HL-60/S4 (cell line): Measurements from ENCODE around the gene ENTPD8.

Experiments used
- in situ Hi-C: fragments of 300-500 bp; cut with MboI; formaldehyde crosslinking; loops from 2 replicates; pipeline ENCODE4 v1.14.3; 2022; ENCODE audit warnings: low sequenced_read_pairs

Gene ENTPD8

GRCh38 chr9:137432687-137433348 is 8.3 kb downstream of the ENTPD8 start:
- in situ Hi-C loops, result no loop called here

- in situ Hi-C loops, result no loop called here
Observed at GRCh38 chr9:137431416-137431931, 9.7 kb downstream of the ENTPD8 start.

- in situ Hi-C loops, result no loop called here
Observed at GRCh38 chr9:137430723-137431415, 10.3 kb downstream of the ENTPD8 start.

GRCh38 chr9:137429974-137430722 is 11.0 kb downstream of the ENTPD8 start:
- in situ Hi-C loops, result no loop called here

DNA sequence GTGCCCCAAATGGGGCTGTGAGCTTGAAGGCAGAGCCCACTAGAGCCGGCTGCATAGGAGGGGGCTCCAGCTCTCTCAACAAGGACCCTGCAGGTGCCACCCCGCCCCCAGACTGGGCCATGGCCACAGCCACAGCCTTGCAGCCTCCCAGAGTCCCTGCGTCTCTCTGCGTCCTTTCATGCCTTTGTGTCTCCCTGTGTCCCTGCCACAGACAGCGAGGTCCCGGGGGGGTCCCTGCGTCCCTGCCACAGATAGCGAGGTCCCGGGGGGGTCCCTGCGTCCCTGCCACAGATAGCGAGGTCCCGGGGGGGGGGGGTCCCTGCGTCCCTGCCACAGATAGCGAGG is 11.6 kb downstream of the ENTPD8 start:
- in situ Hi-C loops, result no loop called here

DNA sequence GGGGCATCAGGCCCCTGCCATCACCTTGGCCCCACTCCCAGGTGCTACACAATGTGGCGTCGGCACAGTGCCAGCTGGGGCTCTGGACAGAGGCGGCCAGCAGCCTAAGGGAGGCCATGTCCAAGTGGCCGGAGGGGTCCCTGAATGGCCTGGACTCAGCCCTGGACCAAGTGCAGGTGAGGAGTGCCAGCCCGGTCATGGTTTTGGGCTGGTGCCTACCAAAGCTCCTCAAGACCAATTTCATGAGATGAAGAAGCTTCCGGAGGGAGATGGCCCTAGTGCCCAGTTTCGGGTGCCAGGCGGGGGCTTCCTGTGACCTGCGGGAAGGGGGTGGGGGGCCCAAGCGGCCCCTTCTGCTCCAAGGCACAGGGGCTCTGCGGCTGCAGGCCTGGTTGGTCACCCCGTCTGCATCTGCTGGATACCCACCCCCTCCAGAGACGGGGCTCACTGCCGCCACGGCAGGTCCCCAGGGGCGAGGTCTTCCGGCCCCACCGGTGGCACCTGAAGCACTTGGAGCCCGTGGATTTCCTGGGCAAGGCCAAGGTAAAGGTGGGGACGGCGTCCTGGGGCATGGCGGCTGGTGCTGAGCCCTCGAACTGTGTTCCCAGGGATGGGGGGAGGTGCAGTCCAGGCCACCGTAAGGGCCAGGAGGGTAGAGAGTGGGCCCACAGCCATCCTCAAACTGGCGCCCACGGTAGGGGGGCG is 12.2 kb downstream of the ENTPD8 start:
- in situ Hi-C loops, result no loop called here

DNA sequence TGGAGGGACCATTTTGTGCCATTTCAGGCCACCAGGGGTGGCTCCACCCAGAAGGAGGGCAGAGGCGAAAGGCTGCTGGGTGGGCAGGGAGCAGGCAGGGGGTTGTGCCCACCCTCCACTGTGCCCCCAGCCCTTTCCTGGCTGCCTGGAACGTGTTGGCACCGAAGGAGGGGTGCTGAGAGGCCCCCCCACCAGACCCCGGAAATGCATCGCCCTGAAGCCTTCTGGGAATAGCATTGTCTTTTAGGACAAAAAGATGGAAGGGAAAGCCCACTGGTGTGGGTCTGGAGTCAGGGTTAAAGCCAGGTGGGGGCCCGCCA is 12.9 kb downstream of the ENTPD8 start:
- in situ Hi-C loops, result no loop called here

GRCh38 chr9:137427454-137428310 is 13.5 kb downstream of the ENTPD8 start:
- in situ Hi-C loops, result no loop called here

GRCh38 chr9:137426018-137426681 is 15.0 kb downstream of the ENTPD8 start:
- in situ Hi-C loops, result no loop called here

DNA sequence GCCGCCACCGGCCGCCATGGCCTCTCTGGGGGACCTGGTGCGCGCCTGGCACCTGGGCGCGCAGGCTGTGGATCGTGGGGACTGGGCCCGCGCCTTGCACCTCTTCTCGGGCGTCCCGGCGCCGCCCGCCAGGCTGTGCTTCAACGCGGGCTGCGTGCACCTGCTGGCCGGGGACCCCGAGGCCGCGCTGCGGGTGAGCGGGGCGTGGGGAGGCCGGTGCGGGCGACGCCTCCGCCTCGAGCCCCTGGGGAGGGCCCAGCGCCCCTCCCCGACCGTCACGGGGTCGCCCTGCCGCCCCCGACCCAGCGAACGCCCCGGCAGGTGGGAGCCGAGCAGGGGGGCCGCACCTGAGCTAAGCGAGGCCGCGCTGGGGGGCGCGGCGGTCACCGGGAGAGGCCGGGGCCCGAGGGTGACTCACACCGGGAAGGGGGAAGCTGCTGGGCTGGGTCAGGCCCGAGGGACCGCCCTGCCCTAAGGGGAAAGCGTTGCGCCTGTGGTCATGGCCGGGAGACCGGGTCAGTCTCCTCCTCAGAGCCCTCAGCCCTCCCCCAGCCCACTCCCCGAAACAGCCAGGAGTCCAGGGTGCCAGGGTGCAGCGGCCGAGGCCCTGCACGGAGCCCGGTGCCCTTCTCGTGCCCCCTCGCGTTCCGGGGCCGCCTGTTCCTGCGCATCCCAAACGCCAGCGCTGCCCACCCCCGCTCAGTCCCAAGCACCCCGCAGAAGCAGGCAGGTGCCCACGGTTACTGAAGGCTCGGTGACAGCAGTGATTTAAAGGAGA is 17.5 kb downstream of the ENTPD8 start:
- in situ Hi-C loops, result no loop called here

DNA sequence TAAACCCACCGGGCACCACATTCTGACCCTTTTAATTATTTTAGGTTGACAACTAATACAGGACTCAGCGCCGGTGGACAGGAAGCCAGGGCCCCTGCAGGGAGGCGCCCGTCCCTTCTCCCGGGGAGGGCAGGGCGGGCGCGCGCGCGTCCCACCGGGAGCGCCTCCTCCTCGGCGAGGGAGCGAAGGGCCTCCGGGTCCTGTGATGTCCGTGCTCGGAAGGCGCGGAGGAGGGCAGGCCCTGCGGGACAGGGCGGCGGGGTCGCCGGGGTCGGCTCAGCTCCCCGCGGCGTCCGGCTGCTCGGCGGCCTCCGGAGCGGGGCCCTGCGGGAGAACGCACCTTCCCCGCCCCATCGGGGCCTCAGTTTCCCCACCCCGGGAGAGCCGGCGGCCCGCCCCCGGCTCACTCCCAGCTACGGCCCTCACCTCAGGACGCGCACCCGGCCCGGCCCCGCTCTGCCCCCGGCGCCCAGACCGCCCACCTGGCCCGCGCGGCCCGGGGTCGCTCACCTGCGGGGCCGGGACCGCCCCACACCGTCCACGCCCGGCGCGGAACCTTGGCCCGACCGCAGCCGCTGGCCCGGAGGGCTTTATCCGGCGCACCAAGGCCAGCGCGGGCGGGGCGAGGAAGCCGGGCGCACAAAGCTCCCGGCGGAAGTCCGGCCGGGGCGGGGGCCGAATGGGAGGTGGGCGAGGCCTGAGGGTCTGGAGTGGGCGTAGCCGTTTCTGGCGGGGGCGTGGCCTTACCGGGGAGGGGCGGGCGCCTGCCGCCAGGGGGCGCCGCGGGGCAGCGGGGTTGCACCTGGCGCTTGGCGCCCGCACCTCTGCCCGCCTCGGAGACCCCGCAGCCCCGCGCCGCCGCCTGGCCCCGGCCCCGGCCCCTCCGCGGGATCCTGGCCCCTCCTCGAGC is 18.3 kb downstream of the ENTPD8 start, which contains the start of the genes EXD3 and NOXA1:
TSS of gene EXD3 (minus strand) at position 559 of the 910 bp plus-strand sequence. CDS start 27,805 bp downstream, outside the sequence.
TSS of gene NOXA1 (plus strand) at position 790 of the 910 bp plus-strand sequence. CDS start 137 bp downstream, outside the sequence.
- in situ Hi-C loops, result no loop called here

DNA sequence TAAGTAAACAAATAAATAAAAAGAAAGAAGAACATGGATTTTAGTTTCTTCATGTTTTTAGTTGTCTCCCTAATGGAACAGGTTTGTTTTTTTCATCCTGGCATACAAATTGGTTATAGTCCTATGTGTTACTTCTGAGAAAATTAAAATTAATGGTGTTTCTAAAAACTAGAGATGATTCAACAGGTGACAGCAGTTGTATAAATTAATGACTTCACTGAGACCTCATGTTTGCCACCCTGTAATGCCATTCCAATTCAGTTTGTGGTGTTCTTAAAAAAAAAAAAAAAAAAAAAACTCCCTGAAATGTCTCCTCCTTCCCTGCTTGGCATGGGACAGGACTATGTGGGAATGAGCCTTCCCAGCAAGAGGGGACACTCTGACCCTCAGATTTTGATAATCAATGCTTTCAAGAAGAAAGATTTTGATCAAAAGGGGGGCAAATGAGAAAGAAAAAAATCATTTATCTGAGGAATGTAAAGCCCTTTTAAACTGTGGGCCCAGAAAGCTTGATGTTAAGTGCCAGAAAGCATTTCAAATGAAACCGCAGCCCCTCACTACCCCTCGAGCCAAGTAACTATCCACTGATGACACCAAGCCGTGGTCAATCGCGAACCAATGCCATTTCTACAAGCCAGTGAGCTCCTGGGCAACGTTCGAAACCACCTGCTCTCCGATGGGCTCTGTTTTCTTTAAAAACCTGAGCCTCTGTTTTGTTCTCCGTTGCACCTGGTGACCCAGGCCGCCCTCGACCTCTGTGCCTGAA is 19.1 kb downstream of the ENTPD8 start:
- in situ Hi-C loops, result no loop called here

GRCh38 chr9:137417161-137418021 is 23.8 kb downstream of the ENTPD8 start:
- in situ Hi-C loops, result no loop called here

- in situ Hi-C loops, result no loop called here
Observed at GRCh38 chr9:137416563-137417151, 24.5 kb downstream of the ENTPD8 start.

- in situ Hi-C loops, result no loop called here
Observed at GRCh38 chr9:137416006-137416562, 25.1 kb downstream of the ENTPD8 start.
